ENCODE measurements around the gene HDAC10.

DNA sequence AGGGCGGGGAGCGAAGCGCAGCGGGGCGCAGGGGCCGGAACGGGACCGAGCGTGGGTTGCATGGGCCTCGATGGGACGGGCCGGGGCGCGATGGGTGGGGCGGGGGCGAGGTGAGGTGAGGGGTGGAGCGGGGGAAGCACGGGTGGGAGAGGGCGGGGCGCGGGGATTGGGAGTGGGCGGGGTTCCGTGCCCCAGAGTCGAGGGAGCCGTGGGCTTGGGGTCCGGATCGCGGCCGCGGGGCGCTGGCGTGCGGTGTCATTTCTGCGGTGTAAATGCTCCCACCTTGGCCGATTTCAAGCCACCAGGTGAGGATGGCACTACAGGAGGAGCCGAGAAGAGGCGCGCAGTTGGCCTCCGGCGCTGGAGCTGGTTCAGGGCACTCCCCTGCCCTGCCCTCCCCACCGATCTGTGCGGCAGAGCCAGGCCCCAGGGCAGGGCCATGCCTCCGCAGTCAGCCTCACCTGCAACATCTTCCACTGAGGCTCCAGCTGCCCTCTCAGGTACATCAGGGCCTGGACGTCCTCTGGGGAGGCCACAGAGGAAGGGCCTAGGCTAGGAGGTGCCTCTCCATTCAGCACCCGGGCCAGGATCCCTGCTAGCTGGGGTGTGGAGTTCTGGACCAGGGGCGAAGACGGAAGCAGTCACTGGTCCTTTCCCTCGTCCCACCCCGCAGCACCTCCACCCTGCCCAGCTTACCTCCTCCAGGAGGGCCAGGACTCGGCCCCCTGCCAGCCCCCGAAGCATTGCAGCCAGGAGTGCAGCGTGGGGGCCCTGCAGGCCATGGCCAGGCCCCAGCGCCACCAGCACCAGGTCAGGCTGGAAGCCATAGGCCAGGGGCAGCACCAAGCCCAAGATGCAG, 5.6 kb downstream of the HDAC10 start:
- TF ChIP-seq, protein P1, sequence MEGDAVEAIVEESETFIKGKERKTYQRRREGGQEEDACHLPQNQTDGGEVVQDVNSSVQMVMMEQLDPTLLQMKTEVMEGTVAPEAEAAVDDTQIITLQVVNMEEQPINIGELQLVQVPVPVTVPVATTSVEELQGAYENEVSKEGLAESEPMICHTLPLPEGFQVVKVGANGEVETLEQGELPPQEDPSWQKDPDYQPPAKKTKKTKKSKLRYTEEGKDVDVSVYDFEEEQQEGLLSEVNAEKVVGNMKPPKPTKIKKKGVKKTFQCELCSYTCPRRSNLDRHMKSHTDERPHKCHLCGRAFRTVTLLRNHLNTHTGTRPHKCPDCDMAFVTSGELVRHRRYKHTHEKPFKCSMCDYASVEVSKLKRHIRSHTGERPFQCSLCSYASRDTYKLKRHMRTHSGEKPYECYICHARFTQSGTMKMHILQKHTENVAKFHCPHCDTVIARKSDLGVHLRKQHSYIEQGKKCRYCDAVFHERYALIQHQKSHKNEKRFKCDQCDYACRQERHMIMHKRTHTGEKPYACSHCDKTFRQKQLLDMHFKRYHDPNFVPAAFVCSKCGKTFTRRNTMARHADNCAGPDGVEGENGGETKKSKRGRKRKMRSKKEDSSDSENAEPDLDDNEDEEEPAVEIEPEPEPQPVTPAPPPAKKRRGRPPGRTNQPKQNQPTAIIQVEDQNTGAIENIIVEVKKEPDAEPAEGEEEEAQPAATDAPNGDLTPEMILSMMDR (IDR thresholded peaks at IDR 0.05 in 2 of 3, conservative IDR thresholded peaks at IDR 0.05 in 1 of 3; ENCODE audit: control insufficient read depth in 2 of 3, extremely low read depth in 1 of 3, insufficient read depth in 1 of 3, low read depth in 3 of 3, low read length in 3 of 3), result no peak
- TF ChIP-seq POLR2AphosphoS5 (IDR thresholded peaks at IDR 0.05; ENCODE audit: low read length) (0 out of 2 replicates have a peak, but pooled peaks have one; percentile 9), RB1 (IDR thresholded peaks at IDR 0.05; ENCODE audit: borderline replicate concordance) (no peak)
- TF ChIP-seq, protein P2, sequence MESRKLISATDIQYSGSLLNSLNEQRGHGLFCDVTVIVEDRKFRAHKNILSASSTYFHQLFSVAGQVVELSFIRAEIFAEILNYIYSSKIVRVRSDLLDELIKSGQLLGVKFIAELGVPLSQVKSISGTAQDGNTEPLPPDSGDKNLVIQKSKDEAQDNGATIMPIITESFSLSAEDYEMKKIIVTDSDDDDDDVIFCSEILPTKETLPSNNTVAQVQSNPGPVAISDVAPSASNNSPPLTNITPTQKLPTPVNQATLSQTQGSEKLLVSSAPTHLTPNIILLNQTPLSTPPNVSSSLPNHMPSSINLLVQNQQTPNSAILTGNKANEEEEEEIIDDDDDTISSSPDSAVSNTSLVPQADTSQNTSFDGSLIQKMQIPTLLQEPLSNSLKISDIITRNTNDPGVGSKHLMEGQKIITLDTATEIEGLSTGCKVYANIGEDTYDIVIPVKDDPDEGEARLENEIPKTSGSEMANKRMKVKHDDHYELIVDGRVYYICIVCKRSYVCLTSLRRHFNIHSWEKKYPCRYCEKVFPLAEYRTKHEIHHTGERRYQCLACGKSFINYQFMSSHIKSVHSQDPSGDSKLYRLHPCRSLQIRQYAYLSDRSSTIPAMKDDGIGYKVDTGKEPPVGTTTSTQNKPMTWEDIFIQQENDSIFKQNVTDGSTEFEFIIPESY (IDR thresholded peaks at IDR 0.05), result no peak
- TF ChIP-seq, protein P3, sequence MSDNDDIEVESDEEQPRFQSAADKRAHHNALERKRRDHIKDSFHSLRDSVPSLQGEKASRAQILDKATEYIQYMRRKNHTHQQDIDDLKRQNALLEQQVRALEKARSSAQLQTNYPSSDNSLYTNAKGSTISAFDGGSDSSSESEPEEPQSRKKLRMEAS (IDR thresholded peaks at IDR 0.05; ENCODE audit: low read depth, low read length), result no peak
- TF ChIP-seq, protein P4, sequence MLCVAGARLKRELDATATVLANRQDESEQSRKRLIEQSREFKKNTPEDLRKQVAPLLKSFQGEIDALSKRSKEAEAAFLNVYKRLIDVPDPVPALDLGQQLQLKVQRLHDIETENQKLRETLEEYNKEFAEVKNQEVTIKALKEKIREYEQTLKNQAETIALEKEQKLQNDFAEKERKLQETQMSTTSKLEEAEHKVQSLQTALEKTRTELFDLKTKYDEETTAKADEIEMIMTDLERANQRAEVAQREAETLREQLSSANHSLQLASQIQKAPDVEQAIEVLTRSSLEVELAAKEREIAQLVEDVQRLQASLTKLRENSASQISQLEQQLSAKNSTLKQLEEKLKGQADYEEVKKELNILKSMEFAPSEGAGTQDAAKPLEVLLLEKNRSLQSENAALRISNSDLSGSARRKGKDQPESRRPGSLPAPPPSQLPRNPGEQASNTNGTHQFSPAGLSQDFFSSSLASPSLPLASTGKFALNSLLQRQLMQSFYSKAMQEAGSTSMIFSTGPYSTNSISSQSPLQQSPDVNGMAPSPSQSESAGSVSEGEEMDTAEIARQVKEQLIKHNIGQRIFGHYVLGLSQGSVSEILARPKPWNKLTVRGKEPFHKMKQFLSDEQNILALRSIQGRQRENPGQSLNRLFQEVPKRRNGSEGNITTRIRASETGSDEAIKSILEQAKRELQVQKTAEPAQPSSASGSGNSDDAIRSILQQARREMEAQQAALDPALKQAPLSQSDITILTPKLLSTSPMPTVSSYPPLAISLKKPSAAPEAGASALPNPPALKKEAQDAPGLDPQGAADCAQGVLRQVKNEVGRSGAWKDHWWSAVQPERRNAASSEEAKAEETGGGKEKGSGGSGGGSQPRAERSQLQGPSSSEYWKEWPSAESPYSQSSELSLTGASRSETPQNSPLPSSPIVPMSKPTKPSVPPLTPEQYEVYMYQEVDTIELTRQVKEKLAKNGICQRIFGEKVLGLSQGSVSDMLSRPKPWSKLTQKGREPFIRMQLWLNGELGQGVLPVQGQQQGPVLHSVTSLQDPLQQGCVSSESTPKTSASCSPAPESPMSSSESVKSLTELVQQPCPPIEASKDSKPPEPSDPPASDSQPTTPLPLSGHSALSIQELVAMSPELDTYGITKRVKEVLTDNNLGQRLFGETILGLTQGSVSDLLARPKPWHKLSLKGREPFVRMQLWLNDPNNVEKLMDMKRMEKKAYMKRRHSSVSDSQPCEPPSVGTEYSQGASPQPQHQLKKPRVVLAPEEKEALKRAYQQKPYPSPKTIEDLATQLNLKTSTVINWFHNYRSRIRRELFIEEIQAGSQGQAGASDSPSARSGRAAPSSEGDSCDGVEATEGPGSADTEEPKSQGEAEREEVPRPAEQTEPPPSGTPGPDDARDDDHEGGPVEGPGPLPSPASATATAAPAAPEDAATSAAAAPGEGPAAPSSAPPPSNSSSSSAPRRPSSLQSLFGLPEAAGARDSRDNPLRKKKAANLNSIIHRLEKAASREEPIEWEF (IDR thresholded peaks at IDR 0.05; ENCODE audit: insufficient replicate concordance, low read depth, low read length), result no peak

Data from GM12878 (cell line).